Hematopoietic multipotent progenitor cell treated with erythropoietin and hydrocortisone succinate and interleukin-3 and kit ligand, for 6 days (in vitro differentiated cells): ENCODE results near the gene CISTR.
"Not testable (repeated sequence)": the region's sequence is repeated elsewhere in the genome, so short reads cannot be mapped to it uniquely, and the experiment has no call there.

Source experiments
- DNase-seq: peaks from one replicate; pipeline ENCODE4 v3.0.0-alpha.2; 2015

Gene CISTR

GRCh38 chr12:53751336-53752191, at the start of gene CISTR:
Gene CISTR (minus strand): TSS chr12:53751979.
- no peak for DNase-seq

GRCh38 chr12:53798575-53798974, 46.8 kb upstream of the CISTR start:
- no peak for DNase-seq

GRCh38 chr12:53795927-53796326, 44.1 kb upstream of the CISTR start:
- no peak for DNase-seq

GRCh38 chr12:53793221-53793620, 41.4 kb upstream of the CISTR start:
- DNase-seq, result no peak

- DNase-seq, result peak; percentile 66
Measured at GRCh38 chr12:53791735-53792326, 40.1 kb upstream of the CISTR start.

- no peak for DNase-seq
Measured at GRCh38 chr12:53789570-53789969, 37.8 kb upstream of the CISTR start.

- no peak for DNase-seq
Measured at GRCh38 chr12:53788892-53789291, 37.1 kb upstream of the CISTR start.

GRCh38 chr12:53786411-53786810, 34.6 kb upstream of the CISTR start:
- DNase-seq, result no peak

- DNase-seq, result no peak
Measured at GRCh38 chr12:53785161-53785560, 33.4 kb upstream of the CISTR start.

GRCh38 chr12:53782093-53782703, 30.4 kb upstream of the CISTR start:
- DNase-seq, result no peak

- no peak for DNase-seq
Measured at GRCh38 chr12:53781228-53781801, 29.5 kb upstream of the CISTR start.

- DNase-seq, result no peak
Measured at GRCh38 chr12:53780323-53780722, 28.5 kb upstream of the CISTR start.

- not testable (repeated sequence) for DNase-seq
Measured at GRCh38 chr12:53779679-53780078, 27.9 kb upstream of the CISTR start.

GRCh38 chr12:53777936-53778644, 26.3 kb upstream of the CISTR start:
- no peak for DNase-seq

GRCh38 chr12:53777412-53777811, 25.6 kb upstream of the CISTR start:
- DNase-seq, result no peak

- DNase-seq, result no peak
Measured at GRCh38 chr12:53776872-53777271, 25.1 kb upstream of the CISTR start.

- DNase-seq, result no peak
Measured at GRCh38 chr12:53775478-53776145, 23.8 kb upstream of the CISTR start.

GRCh38 chr12:53770281-53770680, 18.5 kb upstream of the CISTR start:
- DNase-seq, result no peak

- DNase-seq, result no peak
Measured at GRCh38 chr12:53768976-53769375, 17.2 kb upstream of the CISTR start.

GRCh38 chr12:53766881-53767280, 15.1 kb upstream of the CISTR start:
- DNase-seq, result no peak

GRCh38 chr12:53765891-53766290, 14.1 kb upstream of the CISTR start:
- no peak for DNase-seq

- no peak for DNase-seq
Measured at GRCh38 chr12:53764615-53765014, 12.8 kb upstream of the CISTR start.
